SK-N-SH (cell line): ENCODE results near the gene LRRFIP2. TPM values are rescaled to one million over a fixed set of nuclear protein-coding genes. Genes with fewer than 3 reads are reported as not detected.

Experiments
- CTCF ChIA-PET: fragments of 300-600, 350-600 bp; formaldehyde crosslinking; extraction: SDS; loops from one replicate; lab custom pipeline; 2021; lab: Yijun Ruan, JAX
- POLR2A ChIA-PET: fragments of 350-600 bp; sonication (Branson Sonifier 250); formaldehyde crosslinking; extraction: SDS; loops from one replicate; lab custom pipeline; 2020; ENCODE audit warnings: antibody characterized with exemption, inconsistent platforms; lab: Yijun Ruan, JAX
- DNase-seq: peaks from one replicate; pipeline ENCODE4 v3.0.0; 2012
- H2AFZ ChIP-seq: fragments of 200-600 bp; sonication (generic); 2 replicates; pipeline ENCODE4 v1.8.1; 2016; ENCODE audit warnings: antibody characterized with exemption, mild to moderate bottlenecking, low read depth
- H3F3A ChIP-seq: fragments of 200-600 bp; sonication (generic); replicated peaks from 2 replicates; pipeline ENCODE3; 2016; ENCODE audit warnings: antibody characterized with exemption, mild to moderate bottlenecking; ENCODE audit not compliant: insufficient read depth
- H3K27ac ChIP-seq, 2 experiments: fragments of 200-500 bp in 1 of 2; fragments of 200-600 bp in 1 of 2; sonication (Bioruptor generic) in 1 of 2; sonication (generic), shearing (Covaris generic) in 1 of 2; 2 replicates each; pipeline versions ENCODE4 v1.5.1 to v1.6.1; 2014 to 2016; ENCODE audit warnings: low read depth in 2 of 2, inconsistent platforms in 1 of 2, low read length in 1 of 2, mild to moderate bottlenecking in 1 of 2, mixed read lengths in 1 of 2
- H3K27me3 ChIP-seq: fragments of 200-600 bp; sonication (generic), shearing (Covaris generic); 2 replicates; pipeline ENCODE4 v1.6.1; 2016; ENCODE audit warnings: mixed run types; ENCODE audit not compliant: insufficient read depth
- H3K36me3 ChIP-seq, 2 experiments: fragments of 200-500 bp in 1 of 2; fragments of 200-600 bp in 1 of 2; sonication (Bioruptor generic) in 1 of 2; sonication (generic) in 1 of 2; replicated peaks in 1 of 2; 2 replicates each; pipeline versions ENCODE3 to v1.5.1; 2014 to 2016; ENCODE audit warnings: low read length in 1 of 2, mild to moderate bottlenecking in 1 of 2; ENCODE audit not compliant: insufficient read depth in 2 of 2, control insufficient read depth in 1 of 2
- H3K4me1 ChIP-seq, 2 experiments: fragments of 200-500 bp in 1 of 2; fragments of 200-600 bp in 1 of 2; sonication (Bioruptor generic) in 1 of 2; sonication (generic), shearing (Covaris generic) in 1 of 2; 2 replicates each; pipeline versions ENCODE4 v1.5.1 to v1.6.1; 2014 to 2016; ENCODE audit warnings: low read depth in 1 of 2, low read length in 1 of 2, mixed run types in 1 of 2; ENCODE audit not compliant: insufficient read depth in 2 of 2, control insufficient read depth in 1 of 2
- H3K4me2 ChIP-seq: fragments of 200-600 bp; sonication (generic), shearing (Covaris generic); 2 replicates; pipeline ENCODE4 v1.6.1; 2017; ENCODE audit warnings: mixed run types
- H3K4me3 ChIP-seq, 2 experiments: fragments of 200-500 bp in 1 of 2; fragments of 200-600 bp in 1 of 2; sonication (Bioruptor generic) in 1 of 2; sonication (generic), shearing (Covaris generic) in 1 of 2; 2 replicates each; pipeline versions ENCODE4 v1.5.1 to v1.8.1; 2014 to 2016; ENCODE audit warnings: low read depth in 2 of 2, inconsistent platforms in 1 of 2, low read length in 1 of 2, mild to moderate bottlenecking in 1 of 2, mixed read lengths in 1 of 2, moderate library complexity in 1 of 2
- H3K79me2 ChIP-seq: fragments of 200-600 bp; sonication (generic); 2 replicates; pipeline ENCODE4 v1.8.1; 2017; ENCODE audit warnings: mild to moderate bottlenecking; ENCODE audit not compliant: insufficient read depth
- H3K9ac ChIP-seq: fragments of 200-600 bp; sonication (generic); 2 replicates; pipeline ENCODE4 v1.6.1; 2017; ENCODE audit warnings: mixed run types
- H3K9me2 ChIP-seq: fragments of 200-600 bp; sonication (generic); 2 replicates; pipeline ENCODE4 v1.6.1; 2017; ENCODE audit warnings: mixed run types
- H3K9me3 ChIP-seq: fragments of 200-600 bp; sonication (generic); 2 replicates; pipeline ENCODE4 v1.6.1; 2017; ENCODE audit warnings: mixed run types, mild to moderate bottlenecking, moderate library complexity
- H4K20me1 ChIP-seq: fragments of 200-600 bp; sonication (generic); 2 replicates; pipeline ENCODE4 v1.6.1; 2017; ENCODE audit warnings: mild to moderate bottlenecking, mixed run types; ENCODE audit not compliant: insufficient read depth
- ELF1 ChIP-seq: IDR thresholded peaks from 2 replicates; pipeline ENCODE4 v1.4.0; 2012
- EP300 ChIP-seq, 2 experiments: IDR thresholded peaks; 2 replicates each; pipeline versions ENCODE4 v1.4.0 to v1.6.1; 2012; ENCODE audit warnings: borderline replicate concordance in 1 of 2, low read depth in 1 of 2, low read length in 1 of 2
- FOSL2 ChIP-seq: IDR thresholded peaks from 2 replicates; pipeline ENCODE4 v1.4.0; 2012; ENCODE audit warnings: low read depth, mild to moderate bottlenecking, moderate library complexity, borderline replicate concordance
- FOXJ3 ChIP-seq: sonication (generic); formaldehyde crosslinking; IDR thresholded peaks from 2 replicates; pipeline ENCODE4 v1.5.1; 2020; ENCODE audit warnings: mild to moderate bottlenecking, missing genetic modification reagents
- FOXM1 ChIP-seq: IDR thresholded peaks from 2 replicates; pipeline ENCODE4 v1.4.0; 2012; ENCODE audit warnings: low read depth, mild to moderate bottlenecking
- GABPA ChIP-seq: IDR thresholded peaks from 2 replicates; pipeline ENCODE4 v1.4.0; 2012; ENCODE audit warnings: low read depth, mild to moderate bottlenecking
- GATA2 ChIP-seq: sonication (generic); formaldehyde crosslinking; IDR thresholded peaks from 2 replicates; pipeline ENCODE4 v1.5.0; 2020; ENCODE audit warnings: mild to moderate bottlenecking, missing genetic modification reagents
- IRF3 ChIP-seq: fragments of 150-350 bp; IDR thresholded peaks from 2 replicates; pipeline ENCODE4 v1.6.1; 2016; ENCODE audit warnings: mild to moderate bottlenecking, low read depth, low read length
- MAX ChIP-seq: IDR thresholded peaks from 2 replicates; pipeline ENCODE4 v1.4.0; 2012; ENCODE audit warnings: low read depth
- MEF2A ChIP-seq: IDR thresholded peaks from 2 replicates; pipeline ENCODE4 v1.4.0; 2012; ENCODE audit warnings: low read depth, borderline replicate concordance
- NFIC ChIP-seq: IDR thresholded peaks from 2 replicates; pipeline ENCODE4 v1.4.0; 2012; ENCODE audit warnings: borderline replicate concordance
- PBX3 ChIP-seq: IDR thresholded peaks from 2 replicates; pipeline ENCODE4; 2012
- RAD21 ChIP-seq: IDR thresholded peaks from 2 replicates; pipeline ENCODE4 v1.6.1; 2012; ENCODE audit warnings: mild to moderate bottlenecking, low read length
- RXRA ChIP-seq: IDR thresholded peaks from 2 replicates; pipeline ENCODE4 v1.4.0; 2012; ENCODE audit warnings: low read depth, mild to moderate bottlenecking, borderline replicate concordance
- SIN3A ChIP-seq: IDR thresholded peaks from 2 replicates; pipeline ENCODE4 v1.6.1; 2012; ENCODE audit warnings: low read depth, mild to moderate bottlenecking, low read length, moderate library complexity, borderline replicate concordance
- SMC3 ChIP-seq: IDR thresholded peaks from 2 replicates; pipeline ENCODE4 v1.6.1; 2012; ENCODE audit warnings: low read depth, low read length, improper control_type of control experiment
- TCF12 ChIP-seq: IDR thresholded peaks from 2 replicates; pipeline ENCODE4 v1.4.0; 2012
- TEAD4 ChIP-seq: IDR thresholded peaks from 2 replicates; pipeline ENCODE4 v1.4.0; 2012; ENCODE audit warnings: mild to moderate bottlenecking, borderline replicate concordance; ENCODE audit not compliant: insufficient read depth
- whole genome bisulfite sequencing: methylation state at CpG from one replicate; pipeline ENCODE4 v1.1.6; 2017; ENCODE audit warnings: low lambda C conversion rate; 5-methylcytosine and 5-hydroxymethylcytosine counted together
- polyA plus RNA-seq, 3 experiments: library from polyadenylated mRNA; depleted of rRNA; stranded (reverse); fragments of >200 nt; gene quantifications; 2 replicates each; pipeline ENCODE4 v1.2.3, GENCODE V29; 2012
- TF ChIP-seq, protein P1 (sequence below): IDR thresholded peaks from 2 replicates; pipeline ENCODE4 v1.6.1; 2012; ENCODE audit warnings: mild to moderate bottlenecking, low read depth, low read length, moderate library complexity
- TF ChIP-seq, protein P2 (sequence below): fragments of 150-350 bp; IDR thresholded peaks from 2 replicates; pipeline ENCODE4 v1.6.1; 2017; ENCODE audit warnings: antibody characterized with exemption, low read length, low read depth, borderline replicate concordance
- TF ChIP-seq, protein P3 (sequence below): IDR thresholded peaks from 2 replicates; pipeline ENCODE4 v1.4.0; 2012; ENCODE audit warnings: low read depth, borderline replicate concordance
- TF ChIP-seq, protein P4 (sequence below): IDR thresholded peaks from 2 replicates; pipeline ENCODE4 v1.4.0; 2012; ENCODE audit warnings: low read depth, borderline replicate concordance

LRRFIP2 gene
- polyA plus RNA-seq, 1 of the 3 experiments (the other 2 are of a cell fraction): 27.2 TPM

DNA sequence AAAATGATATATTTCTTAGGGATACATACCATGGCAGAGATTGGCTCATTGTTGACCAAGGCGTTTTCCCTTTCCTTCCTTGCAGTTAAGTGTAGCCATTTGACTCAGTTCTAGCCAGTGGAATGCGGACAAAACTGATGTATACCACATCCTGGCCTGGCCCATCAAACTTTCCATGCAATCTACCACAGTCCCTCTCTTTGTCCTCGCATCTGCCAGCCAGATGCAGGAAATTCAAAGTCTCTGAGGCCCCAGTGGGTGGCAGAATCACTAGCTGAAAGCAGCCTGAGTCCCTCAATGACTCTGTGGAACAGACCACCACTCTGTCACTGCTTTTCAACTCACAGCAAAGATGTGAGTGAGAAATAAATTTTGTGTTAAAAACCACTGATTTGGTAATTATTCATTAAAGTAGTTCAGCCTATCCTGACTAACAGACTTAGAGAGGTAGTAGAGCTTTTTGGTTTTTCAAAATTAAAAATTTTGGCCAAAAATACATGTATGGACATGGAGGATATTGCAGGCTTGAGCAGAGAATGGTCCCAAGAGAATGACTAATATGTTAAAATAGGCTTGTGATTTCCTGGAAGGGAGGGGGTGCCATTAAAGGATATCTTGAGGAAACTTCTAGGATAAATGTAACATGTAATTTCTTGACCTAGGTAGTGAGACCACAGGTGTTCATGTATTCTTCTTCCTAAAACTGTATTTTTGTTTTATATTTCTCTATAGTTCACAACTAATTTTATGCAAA is 10.9 kb downstream of the LRRFIP2 start:
- H3K4me1 ChIP-seq: peaks cover 0 to 20% of the 10 kb centered on the region in 2 experiments; a peak in 3 of 4 replicates
- H3K27me3 ChIP-seq: no peaks in the 10 kb centered on the region
- peaks cover 97% of the 10 kb centered on the region for H3K79me2 ChIP-seq
- peaks cover 41% of the 10 kb centered on the region for H3F3A ChIP-seq
- 29% methylated on average over 3 of the region's 3 CpGs for WGBS
- H3K27ac ChIP-seq: peak overlapping the region; percentile 40 to 65; a peak in 3 of 4 replicates
- ChIA-PET POLR2A (no interaction called here), CTCF (no interaction called here)
- DNase-seq: peak; percentile 20
- H3K4me2 ChIP-seq: peak overlapping the region; percentile 24; the same call in 1 of the 2 replicates
- no peaks in the 10 kb centered on the region for H3K9me3 ChIP-seq
- H3K9me2 ChIP-seq: no peaks in the 10 kb centered on the region
- H2AFZ ChIP-seq: no peak overlapping the region
- H3K9ac ChIP-seq: no peak overlapping the region
- H3K36me3 ChIP-seq: peaks cover 0 to 50% of the 10 kb centered on the region in 2 experiments
- H3K4me3 ChIP-seq: no peak overlapping the region
- H4K20me1 ChIP-seq: no peaks in the 10 kb centered on the region
- TF ChIP-seq GABPA (no peak), EP300 (IDR thresholded peaks at IDR 0.05; ENCODE audit: borderline replicate concordance in 1 of 2, low read depth in 1 of 2, low read length in 1 of 2) (0 out of 4 replicates have a peak, but pooled peaks of 1 of the 2 experiments have one; percentile 46), MAX (peak; percentile 43; the same call in 1 of the 2 replicates), FOXJ3 (CRISPR knock-in tag) (no peak), TCF12 (peak; percentile 97), FOSL2 (no peak; the same call in 1 of the 2 replicates), TEAD4 (peak; percentile 48; the same call in 1 of the 2 replicates), RAD21 (no peak), SIN3A (no peak), ELF1 (no peak), PBX3 (peak; percentile 51), FOXM1 (0 out of 2 replicates have a peak, but pooled peaks have one; percentile 34), IRF3 (no peak), RXRA (no peak), SMC3 (no peak), MEF2A (no peak), GATA2 (no peak), NFIC (0 out of 2 replicates have a peak, but pooled peaks have one; percentile 17)
- TF ChIP-seq, protein P1, sequence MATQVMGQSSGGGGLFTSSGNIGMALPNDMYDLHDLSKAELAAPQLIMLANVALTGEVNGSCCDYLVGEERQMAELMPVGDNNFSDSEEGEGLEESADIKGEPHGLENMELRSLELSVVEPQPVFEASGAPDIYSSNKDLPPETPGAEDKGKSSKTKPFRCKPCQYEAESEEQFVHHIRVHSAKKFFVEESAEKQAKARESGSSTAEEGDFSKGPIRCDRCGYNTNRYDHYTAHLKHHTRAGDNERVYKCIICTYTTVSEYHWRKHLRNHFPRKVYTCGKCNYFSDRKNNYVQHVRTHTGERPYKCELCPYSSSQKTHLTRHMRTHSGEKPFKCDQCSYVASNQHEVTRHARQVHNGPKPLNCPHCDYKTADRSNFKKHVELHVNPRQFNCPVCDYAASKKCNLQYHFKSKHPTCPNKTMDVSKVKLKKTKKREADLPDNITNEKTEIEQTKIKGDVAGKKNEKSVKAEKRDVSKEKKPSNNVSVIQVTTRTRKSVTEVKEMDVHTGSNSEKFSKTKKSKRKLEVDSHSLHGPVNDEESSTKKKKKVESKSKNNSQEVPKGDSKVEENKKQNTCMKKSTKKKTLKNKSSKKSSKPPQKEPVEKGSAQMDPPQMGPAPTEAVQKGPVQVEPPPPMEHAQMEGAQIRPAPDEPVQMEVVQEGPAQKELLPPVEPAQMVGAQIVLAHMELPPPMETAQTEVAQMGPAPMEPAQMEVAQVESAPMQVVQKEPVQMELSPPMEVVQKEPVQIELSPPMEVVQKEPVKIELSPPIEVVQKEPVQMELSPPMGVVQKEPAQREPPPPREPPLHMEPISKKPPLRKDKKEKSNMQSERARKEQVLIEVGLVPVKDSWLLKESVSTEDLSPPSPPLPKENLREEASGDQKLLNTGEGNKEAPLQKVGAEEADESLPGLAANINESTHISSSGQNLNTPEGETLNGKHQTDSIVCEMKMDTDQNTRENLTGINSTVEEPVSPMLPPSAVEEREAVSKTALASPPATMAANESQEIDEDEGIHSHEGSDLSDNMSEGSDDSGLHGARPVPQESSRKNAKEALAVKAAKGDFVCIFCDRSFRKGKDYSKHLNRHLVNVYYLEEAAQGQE: no peak
- TF ChIP-seq, protein P2, sequence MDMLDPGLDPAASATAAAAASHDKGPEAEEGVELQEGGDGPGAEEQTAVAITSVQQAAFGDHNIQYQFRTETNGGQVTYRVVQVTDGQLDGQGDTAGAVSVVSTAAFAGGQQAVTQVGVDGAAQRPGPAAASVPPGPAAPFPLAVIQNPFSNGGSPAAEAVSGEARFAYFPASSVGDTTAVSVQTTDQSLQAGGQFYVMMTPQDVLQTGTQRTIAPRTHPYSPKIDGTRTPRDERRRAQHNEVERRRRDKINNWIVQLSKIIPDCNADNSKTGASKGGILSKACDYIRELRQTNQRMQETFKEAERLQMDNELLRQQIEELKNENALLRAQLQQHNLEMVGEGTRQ: no peak
- TF ChIP-seq, protein P3, sequence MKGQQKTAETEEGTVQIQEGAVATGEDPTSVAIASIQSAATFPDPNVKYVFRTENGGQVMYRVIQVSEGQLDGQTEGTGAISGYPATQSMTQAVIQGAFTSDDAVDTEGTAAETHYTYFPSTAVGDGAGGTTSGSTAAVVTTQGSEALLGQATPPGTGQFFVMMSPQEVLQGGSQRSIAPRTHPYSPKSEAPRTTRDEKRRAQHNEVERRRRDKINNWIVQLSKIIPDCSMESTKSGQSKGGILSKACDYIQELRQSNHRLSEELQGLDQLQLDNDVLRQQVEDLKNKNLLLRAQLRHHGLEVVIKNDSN: no peak
- TF ChIP-seq, protein P4, sequence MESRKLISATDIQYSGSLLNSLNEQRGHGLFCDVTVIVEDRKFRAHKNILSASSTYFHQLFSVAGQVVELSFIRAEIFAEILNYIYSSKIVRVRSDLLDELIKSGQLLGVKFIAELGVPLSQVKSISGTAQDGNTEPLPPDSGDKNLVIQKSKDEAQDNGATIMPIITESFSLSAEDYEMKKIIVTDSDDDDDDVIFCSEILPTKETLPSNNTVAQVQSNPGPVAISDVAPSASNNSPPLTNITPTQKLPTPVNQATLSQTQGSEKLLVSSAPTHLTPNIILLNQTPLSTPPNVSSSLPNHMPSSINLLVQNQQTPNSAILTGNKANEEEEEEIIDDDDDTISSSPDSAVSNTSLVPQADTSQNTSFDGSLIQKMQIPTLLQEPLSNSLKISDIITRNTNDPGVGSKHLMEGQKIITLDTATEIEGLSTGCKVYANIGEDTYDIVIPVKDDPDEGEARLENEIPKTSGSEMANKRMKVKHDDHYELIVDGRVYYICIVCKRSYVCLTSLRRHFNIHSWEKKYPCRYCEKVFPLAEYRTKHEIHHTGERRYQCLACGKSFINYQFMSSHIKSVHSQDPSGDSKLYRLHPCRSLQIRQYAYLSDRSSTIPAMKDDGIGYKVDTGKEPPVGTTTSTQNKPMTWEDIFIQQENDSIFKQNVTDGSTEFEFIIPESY: no peak
